Esophagus muscularis mucosa (tissue), 4 donors: ENCODE measurements around the gene ZFPM1. TPM values are rescaled to one million over a fixed set of nuclear protein-coding genes. Genes with fewer than 3 reads are reported as not detected.

Source experiments
- DNase-seq: peaks from one replicate; pipeline ENCODE4 v3.0.0-alpha.2; 2017; ENCODE audit errors: extremely low spot score
- H3K27ac ChIP-seq, 4 donors: fragments of 200-600 bp; sonication (generic); replicated peaks in 1 of 4; 1 replicate in 3 of 4; 2 replicates in 1 of 4; pipeline ENCODE4 v1.5.1; 2016 to 2019; ENCODE audit warnings: mild to moderate bottlenecking in 1 of 4
- H3K27me3 ChIP-seq, 4 donors: fragments of 200-600 bp; sonication (generic); one replicate each; pipeline versions ENCODE4 v1.5.1 to v1.6.0; 2016 to 2019
- H3K36me3 ChIP-seq, 4 donors: fragments of 200-600 bp; sonication (generic); one replicate each; pipeline ENCODE4 v1.5.1; 2016 to 2019
- H3K4me1 ChIP-seq, 4 donors: fragments of 200-600 bp; sonication (generic); one replicate each; pipeline ENCODE4 v1.5.1; 2016 to 2019
- H3K4me3 ChIP-seq, 4 donors: fragments of 200-600 bp; sonication (generic); 1 replicate in 2 of 4; 2 replicates in 2 of 4; pipeline ENCODE4 v1.5.1; 2016 to 2019; ENCODE audit warnings: mild to moderate bottlenecking in 4 of 4, moderate library complexity in 1 of 4
- H3K9me3 ChIP-seq, 4 donors: fragments of 200-600 bp; sonication (generic); 1 replicate in 3 of 4; 2 replicates in 1 of 4; pipeline ENCODE4 v1.5.1; 2016 to 2019
- EP300 ChIP-seq: sonication (generic); formaldehyde crosslinking; IDR thresholded peaks from one replicate; pipeline ENCODE4 v1.6.1; 2017; ENCODE audit warnings: antibody characterized with exemption
- POLR2A ChIP-seq: fragments of 450-650 bp; IDR thresholded peaks from one replicate; pipeline ENCODE4 v1.6.1; 2017; ENCODE audit warnings: antibody characterized with exemption, moderate library complexity, mild to moderate bottlenecking, low read depth
- POLR2AphosphoS5 ChIP-seq, 2 donors: sonication (generic); formaldehyde crosslinking; IDR thresholded peaks; one replicate each; pipeline ENCODE4 v1.6.1; 2017; ENCODE audit warnings: antibody characterized with exemption in 2 of 2
- WGBS: methylation state at CpG from one replicate; pipeline ENCODE4 v1.1.5; 2018; 5-methylcytosine and 5-hydroxymethylcytosine counted together
- intact Hi-C: fragments of 100-400 bp; cut with DNase I; formaldehyde crosslinking; loops from one replicate; pipeline ENCODE4 v1.15.1; 2023
- total RNA-seq, 4 donors: library from RNA; depleted of rRNA; stranded (reverse); fragments of >200 nt; gene quantifications; one replicate each; pipeline versions ENCODE4 v1.1.0 to v1.2.1, GENCODE V29; 2016
- TF ChIP-seq, protein P1 (sequence below), 3 experiments: fragments of 200-600 bp in 2 of 3; fragments of 450-650 bp in 1 of 3; sonication (generic) in 2 of 3; IDR thresholded peaks; one replicate each; pipeline ENCODE4 v1.5.1; 2017 to 2019; ENCODE audit warnings: antibody characterized with exemption in 3 of 3, mild to moderate bottlenecking in 2 of 3, moderate library complexity in 1 of 3

The ZFPM1 gene
- total RNA-seq, 4 donors from 2014 or later, result 0.42 to 1.4 (median 1.0) TPM

DNA sequence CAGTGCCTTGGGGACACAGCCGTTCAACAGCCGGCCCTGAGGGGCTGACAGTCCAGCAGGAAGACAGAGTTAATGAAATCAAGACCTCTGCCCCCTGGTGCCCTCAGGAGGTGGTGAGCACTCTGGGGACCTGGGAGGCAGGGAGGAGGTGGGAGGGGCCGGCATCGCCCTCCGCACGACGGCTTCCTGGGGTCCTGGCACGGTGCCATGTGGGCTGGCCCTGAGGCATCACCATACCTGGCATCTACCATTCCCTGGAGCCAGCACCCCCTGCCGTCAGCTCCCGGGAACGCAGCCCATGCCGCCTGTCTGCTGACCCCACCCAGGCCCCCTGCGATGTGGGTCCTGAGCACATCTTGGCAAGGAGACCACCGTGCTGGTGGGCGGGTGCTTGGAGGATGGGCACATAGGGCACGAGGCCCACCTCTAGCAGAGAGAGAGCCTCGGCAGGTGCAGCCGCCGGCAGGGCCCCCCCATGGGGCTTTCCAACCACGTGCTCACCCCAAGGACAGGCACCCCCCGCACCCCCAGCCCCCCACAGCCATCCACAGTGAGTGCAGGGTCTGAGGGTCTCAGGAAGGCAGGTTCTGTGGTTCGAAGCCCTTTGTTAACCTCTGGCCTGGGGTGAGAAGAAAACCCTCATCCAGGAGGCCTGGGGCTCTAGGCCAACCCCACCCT is 52.5 kb downstream of the ZFPM1 start:
- Histone ChIP-seq H3K4me3 (no peak overlapping the region), H3K9me3 (no peaks in the 10 kb centered on the region), H3K27ac (no peak overlapping the region), H3K27me3 (peaks cover 0 to 30% (median 0%) of the 10 kb centered on the region in 4 donors), H3K36me3 (no peaks in the 10 kb centered on the region), H3K4me1 (peaks cover 0 to 10% (median 2%) of the 10 kb centered on the region in 4 donors)
- intact Hi-C loops, result no loop called here
- WGBS, result 52% methylated on average over 16 of the region's 22 CpGs
- DNase-seq, result no peak
- TF ChIP-seq, protein P1, sequence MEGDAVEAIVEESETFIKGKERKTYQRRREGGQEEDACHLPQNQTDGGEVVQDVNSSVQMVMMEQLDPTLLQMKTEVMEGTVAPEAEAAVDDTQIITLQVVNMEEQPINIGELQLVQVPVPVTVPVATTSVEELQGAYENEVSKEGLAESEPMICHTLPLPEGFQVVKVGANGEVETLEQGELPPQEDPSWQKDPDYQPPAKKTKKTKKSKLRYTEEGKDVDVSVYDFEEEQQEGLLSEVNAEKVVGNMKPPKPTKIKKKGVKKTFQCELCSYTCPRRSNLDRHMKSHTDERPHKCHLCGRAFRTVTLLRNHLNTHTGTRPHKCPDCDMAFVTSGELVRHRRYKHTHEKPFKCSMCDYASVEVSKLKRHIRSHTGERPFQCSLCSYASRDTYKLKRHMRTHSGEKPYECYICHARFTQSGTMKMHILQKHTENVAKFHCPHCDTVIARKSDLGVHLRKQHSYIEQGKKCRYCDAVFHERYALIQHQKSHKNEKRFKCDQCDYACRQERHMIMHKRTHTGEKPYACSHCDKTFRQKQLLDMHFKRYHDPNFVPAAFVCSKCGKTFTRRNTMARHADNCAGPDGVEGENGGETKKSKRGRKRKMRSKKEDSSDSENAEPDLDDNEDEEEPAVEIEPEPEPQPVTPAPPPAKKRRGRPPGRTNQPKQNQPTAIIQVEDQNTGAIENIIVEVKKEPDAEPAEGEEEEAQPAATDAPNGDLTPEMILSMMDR (IDR thresholded peaks at IDR 0.05), result peak; percentile 32 to 47 (median 44)
- TF ChIP-seq EP300 (no peak), POLR2A (no peak)

DNA sequence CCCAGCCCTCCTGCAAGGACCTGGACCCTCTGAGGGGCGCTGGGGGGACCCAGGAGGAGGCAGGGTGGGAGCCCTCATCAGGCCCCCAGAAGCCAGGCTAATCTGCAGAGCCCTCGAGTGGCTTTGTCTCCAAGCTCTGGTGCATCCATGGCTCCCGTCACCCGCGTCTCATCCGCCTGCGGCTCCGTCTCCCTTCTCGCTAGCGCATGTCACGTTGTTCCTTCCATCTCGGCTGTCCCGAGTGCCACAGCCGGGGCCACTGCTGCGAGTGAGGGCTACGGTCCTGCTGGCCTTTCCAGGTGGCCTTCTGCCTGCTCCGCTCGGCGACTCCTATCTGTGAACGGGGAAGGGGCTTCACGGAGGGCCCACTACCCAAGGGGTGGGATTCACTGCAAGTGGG is 53.6 kb downstream of the ZFPM1 start:
- WGBS, result 95% methylated on average over 19 of the region's 21 CpGs
- intact Hi-C loops, result no loop called here
- TF ChIP-seq, protein P1 (IDR thresholded peaks at IDR 0.05), result no peak
- TF ChIP-seq POLR2AphosphoS5 (IDR thresholded peaks at IDR 0.05) (no peak), EP300 (no peak), POLR2A (no peak)
- peaks cover 0 to 42% (median 0%) of the 10 kb centered on the region in 4 donors for H3K27me3 ChIP-seq
- H3K4me3 ChIP-seq, result no peak overlapping the region
- H3K36me3 ChIP-seq, result no peaks in the 10 kb centered on the region
- H3K9me3 ChIP-seq, result no peaks in the 10 kb centered on the region
- peaks cover 0 to 10% (median 2%) of the 10 kb centered on the region in 4 donors for H3K4me1 ChIP-seq
- DNase-seq, result no peak
- no peak overlapping the region for H3K27ac ChIP-seq

DNA sequence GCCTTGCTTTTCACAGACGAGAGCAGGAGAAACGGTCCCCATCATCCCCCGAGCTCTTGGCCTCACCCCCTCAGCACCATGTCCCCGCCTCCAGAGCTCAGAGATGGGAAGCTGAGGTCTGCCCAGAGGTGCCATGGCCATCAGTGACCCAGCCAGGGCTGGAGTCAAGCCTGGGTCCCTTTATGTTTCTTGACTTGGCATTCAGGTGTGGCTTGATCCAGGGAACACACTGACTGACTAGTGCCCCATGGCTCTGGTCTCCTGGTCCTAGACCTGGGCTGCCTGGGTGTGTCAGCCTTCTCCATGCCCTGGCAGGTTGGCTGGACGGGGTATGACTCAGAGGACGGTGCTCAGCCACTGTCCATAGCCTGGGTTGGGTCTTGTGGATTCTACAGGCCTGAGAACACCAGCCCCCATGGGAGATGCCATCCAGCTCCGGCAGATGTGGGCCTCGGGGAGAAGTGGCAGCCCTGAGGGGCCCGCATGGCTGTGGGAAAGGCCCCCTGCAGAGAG is 54.2 kb downstream of the ZFPM1 start:
- TF ChIP-seq EP300, result no peak
- no peak for TF ChIP-seq POLR2AphosphoS5 (IDR thresholded peaks at IDR 0.05)
- TF ChIP-seq, protein P1 (IDR thresholded peaks at IDR 0.05), result no peak
- TF ChIP-seq POLR2A, result no peak
- Histone ChIP-seq H3K4me1 (peaks cover 0 to 10% (median 2%) of the 10 kb centered on the region in 4 donors), H3K27me3 (peaks cover 0 to 48% (median 0%) of the 10 kb centered on the region in 4 donors), H3K9me3 (no peaks in the 10 kb centered on the region), H3K27ac (no peak overlapping the region), H3K36me3 (no peaks in the 10 kb centered on the region), H3K4me3 (no peak overlapping the region)
- DNase-seq, result no peak
- intact Hi-C loops, result no loop called here
- WGBS, result 93% methylated on average over 3 of the region's 9 CpGs

DNA sequence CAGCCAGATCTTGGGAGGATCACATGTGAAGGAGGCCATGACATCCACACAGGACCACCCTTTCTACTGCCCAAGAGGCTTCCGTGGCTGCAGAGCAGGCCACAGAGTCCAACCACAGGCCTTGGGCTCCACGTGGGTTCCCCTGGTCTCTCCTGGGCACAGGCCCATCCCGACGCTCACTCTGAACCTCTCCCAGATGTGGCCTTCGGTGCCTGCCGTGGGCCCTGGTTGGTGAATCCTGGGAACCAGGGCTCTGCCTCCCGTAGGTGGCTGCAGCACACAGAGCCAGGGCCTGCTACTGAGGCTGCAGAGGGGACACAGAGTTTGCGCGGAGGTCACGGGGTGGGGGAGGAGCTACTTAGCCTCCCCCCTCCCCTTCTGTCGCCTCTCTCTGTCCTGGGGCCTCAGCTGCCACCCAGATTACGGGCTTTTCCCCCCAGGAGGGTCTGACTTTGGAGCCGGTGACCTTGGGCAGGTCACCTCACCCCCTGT is 55.3 kb downstream of the ZFPM1 start:
- 88% methylated on average over 6 of the region's 13 CpGs for WGBS

More for the DNA sequence above, 55.3 kb downstream of the ZFPM1 start:
- Histone ChIP-seq H3K4me3 (no peak overlapping the region), H3K9me3 (no peaks in the 10 kb centered on the region), H3K27ac (no peak overlapping the region), H3K36me3 (no peaks in the 10 kb centered on the region), H3K27me3 (peaks cover 0 to 59% (median 4%) of the 10 kb centered on the region in 4 donors), H3K4me1 (peaks cover 0 to 10% (median 2%) of the 10 kb centered on the region in 4 donors)
- DNase-seq, result no peak
- TF ChIP-seq POLR2AphosphoS5 (IDR thresholded peaks at IDR 0.05), result no peak
- TF ChIP-seq, protein P1 (IDR thresholded peaks at IDR 0.05), result no peak
- no peak for TF ChIP-seq EP300
- TF ChIP-seq POLR2A, result no peak
- intact Hi-C loops, result no loop called here
